Activated CD8-positive, alpha-beta T cell treated with anti-CD3 and anti-CD28 coated beads for 36 hours (primary cell): ENCODE results near the gene TIMM44. TPM values are rescaled to one million over a fixed set of nuclear protein-coding genes. Genes with fewer than 3 reads are reported as not detected.

Experiments used
- ATAC-seq: fragments of 200-7000 bp; cut with Tn5 transposase; one replicate; pipeline ENCODE4 v1.10.0; 2021; ENCODE audit warnings: mild to moderate bottlenecking, moderate library complexity
- CTCF ChIA-PET: fragments of 350-600 bp; sonication (Branson Sonifier 250); formaldehyde crosslinking; loops from one replicate; lab custom pipeline; 2021; ENCODE audit warnings: antibody characterized with exemption; lab: Charles Lee
- POLR2A ChIA-PET: fragments of 350-600 bp; sonication (Branson Sonifier 250); formaldehyde crosslinking; loops from one replicate; lab custom pipeline; 2021; ENCODE audit warnings: antibody characterized with exemption; lab: Charles Lee
- DNase-seq: peaks from one replicate; pipeline ENCODE4 v3.0.0-alpha.2; 2020
- H3K27ac Mint-ChIP-seq: one replicate; pipeline ENCODE4 v1.8.0; 2021; ENCODE audit warnings: mild to moderate bottlenecking, mixed read lengths
- H3K27me3 Mint-ChIP-seq: one replicate; pipeline ENCODE4 v1.8.0; 2021; ENCODE audit warnings: mixed read lengths
- H3K36me3 Mint-ChIP-seq: one replicate; pipeline ENCODE4 v1.8.0; 2021; ENCODE audit warnings: low read depth, mixed read lengths
- H3K4me1 Mint-ChIP-seq: one replicate; pipeline ENCODE4 v1.8.0; 2021; ENCODE audit warnings: low read depth, mixed read lengths
- H3K4me3 Mint-ChIP-seq: one replicate; pipeline ENCODE4 v1.8.0; 2021; ENCODE audit warnings: mild to moderate bottlenecking, moderate library complexity, mixed read lengths
- H3K9me3 Mint-ChIP-seq: one replicate; pipeline ENCODE4 v1.8.0; 2021; ENCODE audit warnings: mixed read lengths
- intact Hi-C: fragments of 100-400 bp; cut with micrococcal nuclease; formaldehyde crosslinking; loops from one replicate; pipeline ENCODE4 v1.10.0; 2022
- total RNA-seq, 2 experiments: library from RNA; stranded (reverse); gene quantifications; one replicate each; pipeline ENCODE4 v1.2.3, GENCODE V29; 2021
- TF ChIP-seq, protein P1 (sequence below): fragments of 200-600 bp; IDR thresholded peaks from one replicate; pipeline ENCODE4 v1.8.0; 2022; ENCODE audit warnings: antibody characterized with exemption, mild to moderate bottlenecking

Gene TIMM44
- total RNA-seq, 2 experiments from 2014 or later: 92.3 to 95.5 TPM

DNA sequence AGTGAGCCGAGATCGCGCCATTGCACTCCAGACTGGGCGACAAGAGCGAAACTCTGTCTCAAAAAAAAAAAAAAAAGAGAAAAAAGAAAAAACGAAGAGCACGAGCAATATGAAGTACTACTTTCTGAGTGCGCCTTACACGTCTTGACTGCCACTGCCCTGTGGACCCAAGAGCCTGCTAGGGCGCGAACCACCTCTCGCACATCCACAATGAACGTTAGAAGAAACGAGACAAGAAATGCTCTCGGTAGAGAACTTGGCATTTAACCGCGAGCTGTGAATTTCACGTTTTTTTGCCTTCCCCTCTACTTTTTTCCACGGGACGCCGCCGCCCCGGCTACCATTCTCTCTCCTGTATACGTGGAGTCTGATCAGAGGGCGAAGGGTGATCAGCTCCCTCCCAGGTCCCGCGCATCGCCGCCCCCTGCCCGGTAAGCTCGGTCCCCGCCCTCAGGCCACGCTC is 454 bp downstream of the TIMM44 start:
- ATAC-seq (peak; percentile 5), DNase-seq (no peak)
- POLR2A ChIA-PET: interaction anchor here (0.6 to 6.7 kb wide), 13 partner anchors 9 to 313 kb away, joined by 3 to 81 read pairs (median 5); partner anchors contain the start of genes CTXN1, ELAVL1, SNAPC2 and TGFBR3L
- H3K27me3 Mint-ChIP-seq: no peaks in the 10 kb centered on the region
- intact Hi-C loops: loop anchor here (10.0 kb wide), 2 partner anchors 62 to 302 kb away; partner anchors contain the start of gene ELAVL1
- CTCF ChIA-PET: interaction anchor here (0.8 to 3.3 kb wide), 14 partner anchors 10 to 311 kb away, joined by 3 to 31 read pairs (median 4); partner anchors contain the start of genes MAP2K7 and SNAPC2
- H3K36me3 Mint-ChIP-seq: peaks cover 20% of the 10 kb centered on the region
- peak overlapping the region; percentile 98 for H3K27ac Mint-ChIP-seq
- peak overlapping the region; percentile 97 for H3K4me3 Mint-ChIP-seq
- H3K4me1 Mint-ChIP-seq: peaks cover 46% of the 10 kb centered on the region
- H3K9me3 Mint-ChIP-seq: no peaks in the 10 kb centered on the region
- TF ChIP-seq, protein P1, sequence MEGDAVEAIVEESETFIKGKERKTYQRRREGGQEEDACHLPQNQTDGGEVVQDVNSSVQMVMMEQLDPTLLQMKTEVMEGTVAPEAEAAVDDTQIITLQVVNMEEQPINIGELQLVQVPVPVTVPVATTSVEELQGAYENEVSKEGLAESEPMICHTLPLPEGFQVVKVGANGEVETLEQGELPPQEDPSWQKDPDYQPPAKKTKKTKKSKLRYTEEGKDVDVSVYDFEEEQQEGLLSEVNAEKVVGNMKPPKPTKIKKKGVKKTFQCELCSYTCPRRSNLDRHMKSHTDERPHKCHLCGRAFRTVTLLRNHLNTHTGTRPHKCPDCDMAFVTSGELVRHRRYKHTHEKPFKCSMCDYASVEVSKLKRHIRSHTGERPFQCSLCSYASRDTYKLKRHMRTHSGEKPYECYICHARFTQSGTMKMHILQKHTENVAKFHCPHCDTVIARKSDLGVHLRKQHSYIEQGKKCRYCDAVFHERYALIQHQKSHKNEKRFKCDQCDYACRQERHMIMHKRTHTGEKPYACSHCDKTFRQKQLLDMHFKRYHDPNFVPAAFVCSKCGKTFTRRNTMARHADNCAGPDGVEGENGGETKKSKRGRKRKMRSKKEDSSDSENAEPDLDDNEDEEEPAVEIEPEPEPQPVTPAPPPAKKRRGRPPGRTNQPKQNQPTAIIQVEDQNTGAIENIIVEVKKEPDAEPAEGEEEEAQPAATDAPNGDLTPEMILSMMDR: no peak

DNA sequence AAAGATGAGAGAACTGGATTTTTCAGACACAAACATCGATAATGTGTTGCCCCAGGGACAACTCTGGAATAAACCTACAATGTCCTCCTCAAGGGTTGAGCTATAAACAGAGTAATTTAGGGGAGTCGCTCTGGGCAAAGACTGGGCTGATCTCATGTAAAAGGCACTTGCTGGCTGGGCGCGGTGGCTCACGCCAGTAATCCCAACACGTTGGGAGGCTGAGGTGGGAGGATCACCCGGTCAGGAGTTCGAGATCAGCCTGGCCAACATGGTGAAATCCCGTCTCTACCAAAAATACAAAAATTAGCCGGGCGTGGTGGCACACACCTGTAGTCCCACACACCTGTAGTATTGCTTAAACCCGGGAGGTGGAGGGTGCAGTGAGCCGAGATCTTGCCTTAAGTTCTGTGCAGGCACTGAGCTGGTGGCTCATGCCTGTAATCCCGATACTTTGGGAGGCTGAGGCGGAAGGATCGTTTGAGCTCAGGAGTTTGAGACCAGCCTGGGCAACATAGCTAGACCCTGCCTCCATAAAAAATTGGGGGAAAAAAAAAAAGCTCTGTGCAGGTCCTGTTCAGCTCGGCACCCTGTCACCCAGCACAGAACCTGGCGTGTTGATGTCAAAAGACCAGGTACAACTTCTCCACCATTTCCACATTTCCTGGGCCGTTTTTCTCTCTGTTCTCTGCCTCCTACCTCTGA is 1.4 kb downstream of the TIMM44 start:
- ChIA-PET POLR2A (interaction anchor here (3.4 to 6.7 kb wide), 3 partner anchors 13 to 25 kb away, joined by 14 to 81 read pairs (median 38); partner anchors contain the start of genes CTXN1 and SNAPC2), CTCF (interaction anchor here (0.9 to 1.5 kb wide), 4 partner anchors 9 to 60 kb away, joined by 3 read pairs; no protein-coding TSS in a partner anchor)
- no peak for ATAC-seq
- peaks cover 23% of the 10 kb centered on the region for H3K36me3 Mint-ChIP-seq
- intact Hi-C loops: loop anchor here (10.0 kb wide), 2 partner anchors 63 to 303 kb away; partner anchors contain the start of gene ELAVL1
- H3K9me3 Mint-ChIP-seq: no peaks in the 10 kb centered on the region
- H3K27me3 Mint-ChIP-seq: no peaks in the 10 kb centered on the region
- H3K27ac Mint-ChIP-seq: no peak overlapping the region
- peaks cover 42% of the 10 kb centered on the region for H3K4me1 Mint-ChIP-seq
- peak overlapping the region; percentile 97 for H3K4me3 Mint-ChIP-seq
- TF ChIP-seq, protein P1: no peak
- DNase-seq: no peak

DNA sequence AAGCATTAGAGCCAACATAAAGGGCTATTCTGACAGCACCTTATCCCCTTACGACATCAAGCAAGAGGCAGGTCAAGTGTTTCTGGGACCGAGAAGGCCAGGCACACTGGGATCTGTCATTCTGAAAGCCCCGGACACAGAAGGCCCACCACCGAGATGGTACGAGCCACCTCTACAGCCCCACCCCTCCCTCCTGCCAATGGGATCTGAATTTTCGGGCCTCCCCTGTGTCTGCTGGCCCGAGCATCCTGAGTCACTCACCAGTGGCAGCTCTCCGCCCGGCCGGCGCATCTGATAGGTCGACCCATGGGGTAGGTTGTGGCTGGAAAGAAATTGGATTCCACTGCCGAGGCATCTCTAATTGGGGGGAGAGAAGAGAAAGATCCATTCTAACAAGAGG is 2.6 kb downstream of the TIMM44 start:
- DNase-seq (no peak), ATAC-seq (no peak)
- H3K4me3 Mint-ChIP-seq: peak overlapping the region; percentile 38
- peaks cover 29% of the 10 kb centered on the region for H3K36me3 Mint-ChIP-seq
- TF ChIP-seq, protein P1: no peak
- H3K9me3 Mint-ChIP-seq: no peaks in the 10 kb centered on the region
- H3K4me1 Mint-ChIP-seq: peaks cover 37% of the 10 kb centered on the region
- CTCF ChIA-PET: interaction anchor here (1.5 kb wide), 1 partner anchor 12 kb away, joined by 3 read pairs; no protein-coding TSS in a partner anchor
- H3K27me3 Mint-ChIP-seq: no peaks in the 10 kb centered on the region
- no peak overlapping the region for H3K27ac Mint-ChIP-seq
- intact Hi-C loops: loop anchor here (10.0 kb wide), 2 partner anchors 64 to 304 kb away; partner anchors contain the start of gene ELAVL1
- POLR2A ChIA-PET: interaction anchor here (6.7 kb wide), 1 partner anchor 11 kb away, joined by 81 read pairs; the partner anchor contains the start of gene CTXN1

GRCh38 chr19:7934766-7935165 is 8.7 kb downstream of the TIMM44 start:
- no peaks in the 10 kb centered on the region for H3K9me3 Mint-ChIP-seq
- intact Hi-C loops: no loop called here
- ChIA-PET POLR2A (interaction anchor here (1.1 kb wide), 1 partner anchor 14 kb away, joined by 4 read pairs; no protein-coding TSS in a partner anchor), CTCF (no interaction called here)
- no peak for DNase-seq
- ATAC-seq: no peak
- H3K27ac Mint-ChIP-seq: no peak overlapping the region
- peaks cover 4% of the 10 kb centered on the region for H3K4me1 Mint-ChIP-seq
- H3K27me3 Mint-ChIP-seq: no peaks in the 10 kb centered on the region
- TF ChIP-seq, protein P1: no peak
- no peak overlapping the region for H3K4me3 Mint-ChIP-seq
- H3K36me3 Mint-ChIP-seq: peaks cover 37% of the 10 kb centered on the region
